Measurements from ENCODE around the gene PPP2R5A. TPM values are rescaled to one million over a fixed set of nuclear protein-coding genes. Genes with fewer than 3 reads are reported as not detected.

PPP2R5A gene
- total and polyA plus RNA-seq, 2 of the 13 experiments (the other 11 are each of a cell fraction or from before 2014, with no cell fraction given) = 22.0 to 31.4 TPM

- TF ChIP-seq ZNF432 (CRISPR knock-in tag; IDR thresholded peaks at IDR 0.05; ENCODE audit: borderline replicate concordance) = no peak
- no peak for TF ChIP-seq KLF9 (CRISPR knock-in tag; IDR thresholded peaks at IDR 0.05; ENCODE audit: low read depth)
- no peak for TF ChIP-seq SIX4 (CRISPR knock-in tag; IDR thresholded peaks at IDR 0.05)
- TF ChIP-seq NCOA5 (CRISPR knock-in tag; IDR thresholded peaks at IDR 0.05) = no peak
- TF ChIP-seq THRA (CRISPR knock-in tag; IDR thresholded peaks at IDR 0.05; ENCODE audit: borderline replicate concordance) = no peak
- no peak for TF ChIP-seq ZBTB25 (CRISPR knock-in tag; IDR thresholded peaks at IDR 0.05)
- TF ChIP-seq CBX5 (CRISPR knock-in tag; IDR thresholded peaks at IDR 0.05; ENCODE audit: borderline replicate concordance) = no peak
- TF ChIP-seq PRDM10 (CRISPR knock-in tag; IDR thresholded peaks at IDR 0.05; ENCODE audit: low read depth) = no peak
Measured at GRCh38 chr1:212288615-212289014, 3.4 kb downstream of the PPP2R5A start (continued).

Data from HepG2 (cell line).